Spinal cord (tissue), 10 donors: ENCODE data around the gene RNF169. TPM values are rescaled to one million over a fixed set of nuclear protein-coding genes. Genes with fewer than 3 reads are reported as not detected.

Source experiments
- DNase-seq, 6 donors: peaks; one replicate each; pipeline versions ENCODE4 v3.0.0 to v3.0.0-alpha.2; 2013 to 2015; ENCODE audit warnings: low spot score in 6 of 6, low read depth in 4 of 6
- H3K27ac ChIP-seq: one replicate; pipeline ENCODE4 v1.5.1; 2013; ENCODE audit warnings: low read depth, low read length, control low read depth
- H3K27me3 ChIP-seq: one replicate; pipeline ENCODE4 v1.6.1; 2013; ENCODE audit warnings: low read length; ENCODE audit not compliant: control insufficient read depth, insufficient read depth
- H3K36me3 ChIP-seq: one replicate; pipeline ENCODE4 v1.6.1; 2013; ENCODE audit warnings: low read length; ENCODE audit not compliant: control insufficient read depth, insufficient read depth
- H3K4me1 ChIP-seq: one replicate; pipeline ENCODE4 v1.6.1; 2013; ENCODE audit warnings: low read length; ENCODE audit not compliant: control insufficient read depth, insufficient read depth
- H3K4me3 ChIP-seq: one replicate; pipeline ENCODE4 v1.5.1; 2013; ENCODE audit warnings: low read depth, low read length, control low read depth
- H3K9me3 ChIP-seq: one replicate; pipeline ENCODE4 v1.6.1; 2013; ENCODE audit warnings: low read length; ENCODE audit not compliant: control insufficient read depth, insufficient read depth
- WGBS: methylation state at CpG from one replicate; pipeline ENCODE4 v1.1.5; 2013; ENCODE audit warnings: missing lambda C conversion rate; ENCODE audit not compliant: insufficient coverage; 5-methylcytosine and 5-hydroxymethylcytosine counted together
- polyA plus RNA-seq, 2 donors: library from polyadenylated mRNA; unstranded; fragments of 120-200 nt; gene quantifications; one replicate each; pipeline ENCODE4 v1.2.1, GENCODE V29; 2013; ENCODE audit not compliant: insufficient read length in 2 of 2
- total RNA-seq, 2 donors: library from RNA; depleted of rRNA in 1 of 2; stranded (reverse); fragments of 120-200 nt in 1 of 2; fragments of >200 nt in 1 of 2; gene quantifications; one replicate each; pipeline versions ENCODE4 v1.2.3 to v1.2.4, GENCODE V29; 2013 to 2014
- donor health status: healthy.

The RNF169 gene
- total and polyA plus RNA-seq, 4 donors: 10.0 to 25.1 (median 17.0) TPM

DNA sequence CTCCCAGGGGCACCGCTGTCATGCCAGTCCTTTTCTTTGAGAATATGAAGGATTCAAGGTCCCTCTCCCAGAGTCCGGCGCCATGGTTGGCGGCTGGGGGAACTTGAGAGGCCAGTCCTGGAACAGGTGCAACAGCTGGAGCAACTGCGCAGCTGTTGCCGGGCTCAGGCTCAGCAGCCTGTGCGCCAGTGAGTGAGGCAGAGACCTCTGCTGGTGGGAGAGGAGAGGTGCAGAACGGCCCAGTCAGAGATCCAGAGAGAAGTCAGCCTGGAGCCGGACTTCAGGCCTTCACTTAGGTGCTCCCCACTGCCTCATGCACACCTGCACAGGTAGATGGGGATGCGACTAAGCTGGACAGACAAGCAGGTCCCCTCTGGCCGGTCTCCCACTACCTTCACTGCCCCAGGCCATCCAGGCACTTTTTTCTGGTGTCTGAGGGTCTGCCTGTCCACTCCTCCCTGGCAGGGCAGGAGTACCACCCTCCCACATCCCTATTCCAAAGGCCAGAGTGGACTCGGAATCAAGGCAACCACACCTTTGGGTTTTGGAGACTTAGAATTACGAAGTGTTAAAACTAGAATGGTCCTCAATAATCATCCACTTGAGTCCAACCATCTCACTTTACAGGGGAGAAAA is 22.0 kb upstream of the RNF169 start:
- Histone ChIP-seq H3K27ac (no peak overlapping the region), H3K9me3 (no peaks in the 10 kb centered on the region), H3K4me3 (no peak overlapping the region), H3K4me1 (peaks cover 13% of the 10 kb centered on the region), H3K36me3 (no peaks in the 10 kb centered on the region), H3K27me3 (peaks cover 30% of the 10 kb centered on the region)
- WGBS: 6% methylated on average over 10 of the region's 13 CpGs
- DNase-seq: peak in 2 of 6 donors; percentile 79 to 89

DNA sequence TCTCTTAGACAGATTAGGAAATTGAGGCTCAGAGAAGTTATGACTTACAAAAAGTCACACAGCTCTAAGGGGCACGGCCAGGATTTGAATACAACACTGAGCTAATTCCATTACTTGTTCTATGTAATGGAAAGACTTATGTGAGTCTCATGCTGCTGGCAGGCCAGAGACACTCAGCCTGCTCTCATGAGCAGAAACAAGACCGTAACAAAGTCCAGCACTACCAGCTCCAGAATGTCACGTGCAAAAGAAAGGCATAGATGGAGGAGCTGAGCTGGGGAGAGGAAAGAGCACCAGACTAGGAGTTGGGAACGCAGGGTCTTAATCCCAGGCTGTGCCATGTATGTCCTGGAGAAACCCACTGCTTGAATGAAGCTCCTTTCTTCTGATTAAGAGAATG is 19.3 kb upstream of the RNF169 start:
- no peak overlapping the region for H3K27ac ChIP-seq
- H3K36me3 ChIP-seq: no peaks in the 10 kb centered on the region
- DNase-seq: no peak
- H3K4me3 ChIP-seq: no peak overlapping the region
- 69% methylated on average over 2 of the region's 4 CpGs for WGBS
- H3K27me3 ChIP-seq: peaks cover 47% of the 10 kb centered on the region
- H3K4me1 ChIP-seq: peaks cover 17% of the 10 kb centered on the region
- no peaks in the 10 kb centered on the region for H3K9me3 ChIP-seq

DNA sequence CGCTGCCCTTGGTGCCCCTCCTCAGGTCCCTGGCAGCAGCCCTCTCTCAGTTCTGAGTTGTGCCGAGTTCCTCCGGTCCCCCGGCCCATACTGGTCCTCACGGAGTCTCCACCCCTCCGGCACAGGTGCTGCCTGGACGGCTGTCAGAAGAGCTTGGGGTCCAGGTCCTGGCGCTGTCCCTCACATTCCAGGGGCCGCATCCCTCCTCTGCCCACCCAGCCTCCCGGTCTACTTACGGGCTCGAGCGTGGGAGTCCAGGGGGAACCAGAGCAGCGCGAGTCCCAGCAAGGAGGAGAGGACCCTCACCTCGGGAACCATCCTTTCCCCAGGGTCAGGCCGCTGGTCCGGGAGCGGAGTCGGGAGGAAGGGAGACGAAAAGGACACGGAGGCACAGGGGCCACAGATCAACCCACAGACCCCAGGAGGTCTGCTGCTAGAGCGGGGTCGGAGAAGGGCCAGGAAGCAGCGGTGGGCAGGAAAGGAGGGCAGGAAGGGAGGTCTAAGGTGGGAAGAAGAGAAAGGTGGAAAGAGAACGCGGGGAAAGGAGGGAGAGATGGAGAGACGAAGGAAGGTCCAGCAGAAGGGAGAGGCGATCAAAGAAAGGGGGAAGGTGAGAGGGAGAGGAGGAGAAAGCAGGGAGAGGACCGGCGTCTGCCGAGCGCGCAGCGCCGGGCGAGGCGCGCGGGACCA is 17.9 kb upstream of the RNF169 start:
- Histone ChIP-seq H3K27ac (no peak overlapping the region), H3K36me3 (no peaks in the 10 kb centered on the region), H3K4me1 (peaks cover 17% of the 10 kb centered on the region), H3K9me3 (no peaks in the 10 kb centered on the region), H3K27me3 (peaks cover 44% of the 10 kb centered on the region), H3K4me3 (no peak overlapping the region)
- WGBS: 4% methylated on average over 40 of the region's 40 CpGs
- DNase-seq: no peak

DNA sequence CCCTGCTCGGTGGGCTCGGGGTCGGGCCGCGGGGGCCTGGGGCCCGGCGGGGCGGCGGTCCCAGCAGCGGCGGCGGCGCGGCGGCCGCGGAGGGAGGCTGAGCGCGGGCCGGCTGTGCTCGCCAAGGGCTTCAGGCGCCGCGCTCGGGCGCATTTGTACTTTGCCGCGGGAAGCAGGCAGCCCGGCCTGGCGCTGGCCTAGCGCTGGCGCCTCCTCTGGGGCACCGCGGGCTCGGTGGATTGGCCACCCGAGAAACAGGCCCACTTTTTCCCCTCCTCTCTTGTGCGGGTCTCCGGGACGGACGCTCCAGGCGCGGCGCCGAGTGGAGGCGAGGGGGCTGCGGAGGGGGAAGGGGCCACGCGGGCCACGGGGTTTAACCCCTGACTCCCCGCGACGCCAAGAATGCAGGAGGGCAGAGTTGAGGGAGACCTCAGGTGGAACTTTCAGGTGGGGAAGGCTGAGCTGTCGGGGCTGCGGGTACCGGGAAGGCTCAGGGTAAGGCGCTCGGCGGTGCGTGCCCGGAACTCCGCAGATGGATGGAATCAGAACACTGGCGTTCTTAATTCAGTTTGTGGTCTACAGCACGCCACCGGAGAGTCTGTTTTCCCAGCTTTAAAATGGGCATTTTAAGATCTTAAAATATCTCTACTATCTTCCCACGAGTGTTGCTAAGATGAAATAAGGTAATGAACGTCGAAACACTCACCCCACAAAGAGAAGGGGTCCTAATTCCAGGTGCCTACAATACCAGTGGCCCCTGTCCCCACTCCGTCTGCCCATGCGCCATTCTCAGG is 17.2 kb upstream of the RNF169 start, which contains the start of gene CHRDL2:
CHRDL2 (minus strand) TSS at position 126 of the 794 bp plus-strand sequence. CDS start 538 bp downstream, outside the sequence.
- Histone ChIP-seq H3K4me1 (peaks cover 14% of the 10 kb centered on the region), H3K4me3 (no peak within 1 kb of the TSS), H3K27ac (no peak within 1 kb of the TSS), H3K27me3 (peaks cover 44% of the 10 kb centered on the region), H3K9me3 (no peaks in the 10 kb centered on the region), H3K36me3 (no peaks in the 10 kb centered on the region)
- peak in 2 of 6 donors; percentile 41 to 54 for DNase-seq
- 8% methylated on average over 61 of the region's 69 CpGs for WGBS

DNA sequence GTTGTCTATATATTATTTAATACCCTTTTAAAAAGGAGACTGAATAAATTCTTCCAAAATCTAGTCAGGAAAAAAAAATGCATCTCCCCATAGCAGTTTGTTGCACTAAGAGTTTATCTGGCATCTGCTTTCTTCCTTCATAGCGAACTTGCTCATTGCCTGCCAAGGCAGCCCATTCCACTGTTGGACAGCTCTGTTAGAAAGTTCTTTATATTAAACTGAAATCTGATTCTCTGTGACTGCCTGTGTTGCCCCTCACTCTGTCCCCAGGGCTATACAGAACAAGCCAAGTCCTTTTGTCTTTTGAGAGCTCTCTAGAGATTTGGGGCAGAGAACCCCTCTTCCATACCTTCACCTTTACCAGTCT is 14.1 kb upstream of the RNF169 start:
- Histone ChIP-seq H3K27ac (no peak overlapping the region), H3K36me3 (no peaks in the 10 kb centered on the region), H3K27me3 (peaks cover 35% of the 10 kb centered on the region), H3K9me3 (no peaks in the 10 kb centered on the region), H3K4me3 (no peak overlapping the region), H3K4me1 (peaks cover 13% of the 10 kb centered on the region)
- no peak for DNase-seq
- 80% methylated on average over 1 of the region's 1 CpG for WGBS

DNA sequence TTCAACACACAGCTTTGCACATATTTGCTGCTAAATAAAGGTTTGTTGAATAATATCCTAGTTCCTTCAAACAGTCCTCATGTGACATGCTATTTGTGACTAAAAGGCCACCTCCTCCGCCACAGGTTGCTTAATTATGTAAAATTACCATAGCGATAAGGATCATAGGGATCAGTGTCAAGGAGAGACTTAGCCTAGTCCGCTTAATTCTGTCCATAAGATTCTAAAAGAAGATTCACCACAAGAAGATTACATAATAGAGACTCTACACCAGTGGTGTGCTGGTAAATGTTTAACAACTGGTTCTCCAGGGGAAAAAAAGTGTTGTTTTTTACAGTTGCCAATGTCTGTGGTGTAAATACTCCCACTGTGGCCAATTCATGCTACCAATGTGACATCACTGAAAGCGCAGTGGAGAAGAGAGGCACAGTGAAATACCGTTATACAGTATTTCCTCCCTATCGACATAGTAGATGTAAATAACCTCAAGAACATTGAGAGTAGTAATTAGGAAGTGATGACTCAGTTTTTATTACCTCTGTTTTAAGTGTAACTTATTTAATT is 13.2 kb upstream of the RNF169 start:
- Histone ChIP-seq H3K9me3 (no peaks in the 10 kb centered on the region), H3K4me3 (no peak overlapping the region), H3K4me1 (peaks cover 12% of the 10 kb centered on the region), H3K27me3 (peaks cover 26% of the 10 kb centered on the region), H3K27ac (no peak overlapping the region), H3K36me3 (no peaks in the 10 kb centered on the region)
- DNase-seq: no peak
- no CpG with 5 or more reads among the region's 6 CpGs for WGBS

DNA sequence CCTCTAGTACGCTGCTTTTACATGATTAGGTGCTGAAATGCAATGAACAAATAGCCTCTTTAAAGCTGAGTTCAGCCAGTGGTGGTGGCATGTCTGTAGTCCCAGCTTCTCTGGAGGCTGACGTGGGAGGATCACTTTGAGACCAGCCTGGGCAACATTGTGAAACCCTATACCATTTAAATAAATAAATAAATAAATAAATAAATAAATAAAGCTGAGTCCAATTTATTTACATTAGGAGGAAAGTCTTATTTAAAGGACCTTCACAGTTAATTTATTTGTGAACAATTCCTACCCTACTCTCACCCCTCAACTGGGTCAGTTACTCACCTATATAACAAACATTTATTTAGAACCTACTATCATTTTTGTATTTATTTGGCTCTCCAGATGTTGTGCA is 12.6 kb upstream of the RNF169 start:
- no peak for DNase-seq
- no peak overlapping the region for H3K27ac ChIP-seq
- WGBS: 100% methylated on average over 1 of the region's 2 CpGs
- no peaks in the 10 kb centered on the region for H3K9me3 ChIP-seq
- peaks cover 20% of the 10 kb centered on the region for H3K27me3 ChIP-seq
- no peak overlapping the region for H3K4me3 ChIP-seq
- H3K36me3 ChIP-seq: no peaks in the 10 kb centered on the region
- peaks cover 7% of the 10 kb centered on the region for H3K4me1 ChIP-seq

DNA sequence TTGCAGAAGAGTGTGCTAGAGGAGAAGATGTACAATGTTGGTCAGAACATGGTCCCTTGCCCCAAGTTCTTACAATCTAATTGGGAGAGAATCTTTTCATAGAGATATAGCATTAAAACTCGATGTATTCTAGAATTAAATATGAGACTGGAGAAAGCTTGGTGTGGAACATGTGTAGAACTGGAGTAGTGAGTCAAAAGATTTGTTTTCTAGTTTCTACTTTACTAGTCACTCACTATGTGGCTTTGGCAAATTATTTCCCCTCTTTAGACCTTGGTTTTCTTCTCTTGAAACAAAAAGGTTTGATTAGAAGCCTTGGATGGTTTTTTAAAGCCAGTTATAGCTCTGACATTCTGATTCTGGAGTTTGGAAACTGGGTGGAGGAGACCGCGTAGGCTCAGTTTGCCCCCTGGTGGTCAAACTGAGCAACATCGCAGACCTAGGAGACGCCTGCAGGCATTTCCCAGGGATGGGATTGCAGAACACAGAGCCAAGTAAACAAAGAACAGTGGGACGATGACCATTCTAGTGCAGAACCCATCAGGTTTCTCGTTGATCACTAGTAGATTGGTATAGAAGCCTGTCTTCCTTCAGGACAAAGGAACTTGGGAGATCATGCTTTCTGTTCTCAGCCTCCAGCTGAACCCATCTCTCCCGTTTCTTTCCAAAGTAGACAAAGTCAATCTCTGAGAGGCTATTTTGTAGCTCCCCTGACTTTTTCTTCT is 8.9 kb upstream of the RNF169 start:
- no peaks in the 10 kb centered on the region for H3K27me3 ChIP-seq
- DNase-seq: peak in 2 of 6 donors; percentile 71 to 75
- H3K36me3 ChIP-seq: no peaks in the 10 kb centered on the region
- H3K4me1 ChIP-seq: no peaks in the 10 kb centered on the region
- no peaks in the 10 kb centered on the region for H3K9me3 ChIP-seq
- 30% methylated on average over 7 of the region's 8 CpGs for WGBS
- no peak overlapping the region for H3K4me3 ChIP-seq
- no peak overlapping the region for H3K27ac ChIP-seq

DNA sequence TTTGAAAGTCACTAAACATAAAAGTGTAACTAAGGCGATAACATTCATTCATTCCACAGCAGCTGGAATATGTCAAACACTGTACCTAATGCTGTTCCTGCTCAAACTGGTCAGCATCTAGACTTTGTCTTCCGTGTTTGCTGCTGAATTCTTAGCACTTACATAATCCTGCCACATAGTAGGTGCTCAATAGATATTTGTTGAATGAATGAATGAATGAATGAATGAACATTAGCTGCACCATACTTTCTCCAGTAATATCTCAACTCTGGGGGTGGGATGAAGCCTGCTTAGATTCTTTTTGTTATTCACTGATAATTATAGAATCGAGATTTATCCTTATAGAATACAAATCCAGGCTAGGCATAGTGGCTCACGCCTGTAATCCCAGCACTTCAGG is 6.6 kb upstream of the RNF169 start:
- no peak for DNase-seq
- WGBS: 100% methylated on average over 1 of the region's 4 CpGs
- H3K9me3 ChIP-seq: no peaks in the 10 kb centered on the region

More for the DNA sequence above, 6.6 kb upstream of the RNF169 start:
- H3K27me3 ChIP-seq: no peaks in the 10 kb centered on the region
- H3K36me3 ChIP-seq: no peaks in the 10 kb centered on the region
- no peak overlapping the region for H3K27ac ChIP-seq
- no peak overlapping the region for H3K4me3 ChIP-seq
- no peaks in the 10 kb centered on the region for H3K4me1 ChIP-seq
